HL-60 (cell line): Measurements from ENCODE around the gene DACH2.

Experiments used
- DNase-seq, 2 experiments: peaks; one replicate each; pipeline ENCODE4 v3.0.0-alpha.2; 2010 to 2020; ENCODE audit warnings: low read depth in 1 of 2, low spot score in 1 of 2
- H3K27ac ChIP-seq: fragments of 250-450 bp; sonication (Bioruptor Pico); replicated peaks from 2 replicates; pipeline ENCODE4 v1.5.1; 2020; ENCODE audit warnings: mild to moderate bottlenecking, moderate library complexity
- H3K27me3 ChIP-seq: fragments of 250-450 bp; sonication (Bioruptor Pico); 2 replicates; pipeline ENCODE4 v1.5.1; 2021; ENCODE audit warnings: mild to moderate bottlenecking, moderate library complexity; ENCODE audit not compliant: insufficient read depth, poor library complexity, severe bottlenecking
- H3K4me3 ChIP-seq: replicated peaks from 2 replicates; pipeline ENCODE4 v1.5.1; 2011; ENCODE audit warnings: mild to moderate bottlenecking, control low read depth, low read length; ENCODE audit not compliant: insufficient read depth
- GABPA ChIP-seq: IDR thresholded peaks from 2 replicates; pipeline ENCODE4 v1.6.1; 2012; ENCODE audit warnings: low read depth
- POLR2AphosphoS5 ChIP-seq: IDR thresholded peaks from 2 replicates; pipeline ENCODE4 v1.6.1; 2012; ENCODE audit warnings: low read depth
- SPI1 ChIP-seq: IDR thresholded peaks from 2 replicates; pipeline ENCODE4 v1.6.1; 2012; ENCODE audit warnings: low read depth, mild to moderate bottlenecking, borderline replicate concordance
- TF ChIP-seq, protein P1 (sequence below): IDR thresholded peaks from one replicate; pipeline ENCODE4 v1.5.1; 2011; ENCODE audit warnings: low read length, control low read depth, inconsistent platforms; ENCODE audit not compliant: insufficient read depth
- TF ChIP-seq, protein P2 (sequence below): IDR thresholded peaks from 2 replicates; pipeline ENCODE4 v1.6.1; 2012; ENCODE audit warnings: low read depth; ENCODE audit not compliant: insufficient replicate concordance

The DACH2 gene

DNA sequence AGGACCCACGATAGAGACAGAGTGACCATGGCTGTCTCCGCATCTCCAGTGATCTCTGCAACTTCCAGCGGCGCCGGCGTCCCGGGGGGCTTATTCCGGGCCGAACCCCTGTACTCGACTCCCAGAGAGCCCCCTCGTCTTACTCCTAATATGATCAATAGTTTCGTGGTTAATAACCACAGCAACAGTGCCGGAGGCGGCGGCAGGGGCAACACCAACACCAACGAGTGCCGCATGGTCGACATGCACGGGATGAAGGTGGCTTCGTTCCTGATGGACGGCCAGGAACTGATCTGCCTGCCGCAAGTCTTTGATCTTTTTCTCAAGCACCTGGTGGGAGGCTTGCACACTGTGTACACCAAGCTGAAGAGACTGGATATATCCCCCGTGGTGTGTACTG lies 343 bp downstream of the DACH2 start:
- TF ChIP-seq, protein P1, sequence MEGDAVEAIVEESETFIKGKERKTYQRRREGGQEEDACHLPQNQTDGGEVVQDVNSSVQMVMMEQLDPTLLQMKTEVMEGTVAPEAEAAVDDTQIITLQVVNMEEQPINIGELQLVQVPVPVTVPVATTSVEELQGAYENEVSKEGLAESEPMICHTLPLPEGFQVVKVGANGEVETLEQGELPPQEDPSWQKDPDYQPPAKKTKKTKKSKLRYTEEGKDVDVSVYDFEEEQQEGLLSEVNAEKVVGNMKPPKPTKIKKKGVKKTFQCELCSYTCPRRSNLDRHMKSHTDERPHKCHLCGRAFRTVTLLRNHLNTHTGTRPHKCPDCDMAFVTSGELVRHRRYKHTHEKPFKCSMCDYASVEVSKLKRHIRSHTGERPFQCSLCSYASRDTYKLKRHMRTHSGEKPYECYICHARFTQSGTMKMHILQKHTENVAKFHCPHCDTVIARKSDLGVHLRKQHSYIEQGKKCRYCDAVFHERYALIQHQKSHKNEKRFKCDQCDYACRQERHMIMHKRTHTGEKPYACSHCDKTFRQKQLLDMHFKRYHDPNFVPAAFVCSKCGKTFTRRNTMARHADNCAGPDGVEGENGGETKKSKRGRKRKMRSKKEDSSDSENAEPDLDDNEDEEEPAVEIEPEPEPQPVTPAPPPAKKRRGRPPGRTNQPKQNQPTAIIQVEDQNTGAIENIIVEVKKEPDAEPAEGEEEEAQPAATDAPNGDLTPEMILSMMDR = no peak
- TF ChIP-seq SPI1 = no peak
- TF ChIP-seq POLR2AphosphoS5 = no peak
- no peak for TF ChIP-seq GABPA
- TF ChIP-seq, protein P2, sequence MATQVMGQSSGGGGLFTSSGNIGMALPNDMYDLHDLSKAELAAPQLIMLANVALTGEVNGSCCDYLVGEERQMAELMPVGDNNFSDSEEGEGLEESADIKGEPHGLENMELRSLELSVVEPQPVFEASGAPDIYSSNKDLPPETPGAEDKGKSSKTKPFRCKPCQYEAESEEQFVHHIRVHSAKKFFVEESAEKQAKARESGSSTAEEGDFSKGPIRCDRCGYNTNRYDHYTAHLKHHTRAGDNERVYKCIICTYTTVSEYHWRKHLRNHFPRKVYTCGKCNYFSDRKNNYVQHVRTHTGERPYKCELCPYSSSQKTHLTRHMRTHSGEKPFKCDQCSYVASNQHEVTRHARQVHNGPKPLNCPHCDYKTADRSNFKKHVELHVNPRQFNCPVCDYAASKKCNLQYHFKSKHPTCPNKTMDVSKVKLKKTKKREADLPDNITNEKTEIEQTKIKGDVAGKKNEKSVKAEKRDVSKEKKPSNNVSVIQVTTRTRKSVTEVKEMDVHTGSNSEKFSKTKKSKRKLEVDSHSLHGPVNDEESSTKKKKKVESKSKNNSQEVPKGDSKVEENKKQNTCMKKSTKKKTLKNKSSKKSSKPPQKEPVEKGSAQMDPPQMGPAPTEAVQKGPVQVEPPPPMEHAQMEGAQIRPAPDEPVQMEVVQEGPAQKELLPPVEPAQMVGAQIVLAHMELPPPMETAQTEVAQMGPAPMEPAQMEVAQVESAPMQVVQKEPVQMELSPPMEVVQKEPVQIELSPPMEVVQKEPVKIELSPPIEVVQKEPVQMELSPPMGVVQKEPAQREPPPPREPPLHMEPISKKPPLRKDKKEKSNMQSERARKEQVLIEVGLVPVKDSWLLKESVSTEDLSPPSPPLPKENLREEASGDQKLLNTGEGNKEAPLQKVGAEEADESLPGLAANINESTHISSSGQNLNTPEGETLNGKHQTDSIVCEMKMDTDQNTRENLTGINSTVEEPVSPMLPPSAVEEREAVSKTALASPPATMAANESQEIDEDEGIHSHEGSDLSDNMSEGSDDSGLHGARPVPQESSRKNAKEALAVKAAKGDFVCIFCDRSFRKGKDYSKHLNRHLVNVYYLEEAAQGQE = no peak
- Histone ChIP-seq H3K4me3 (no peak overlapping the region), H3K27me3 (peaks cover 6% of the 10 kb centered on the region), H3K27ac (no peak overlapping the region)
- no peak for DNase-seq

DNA sequence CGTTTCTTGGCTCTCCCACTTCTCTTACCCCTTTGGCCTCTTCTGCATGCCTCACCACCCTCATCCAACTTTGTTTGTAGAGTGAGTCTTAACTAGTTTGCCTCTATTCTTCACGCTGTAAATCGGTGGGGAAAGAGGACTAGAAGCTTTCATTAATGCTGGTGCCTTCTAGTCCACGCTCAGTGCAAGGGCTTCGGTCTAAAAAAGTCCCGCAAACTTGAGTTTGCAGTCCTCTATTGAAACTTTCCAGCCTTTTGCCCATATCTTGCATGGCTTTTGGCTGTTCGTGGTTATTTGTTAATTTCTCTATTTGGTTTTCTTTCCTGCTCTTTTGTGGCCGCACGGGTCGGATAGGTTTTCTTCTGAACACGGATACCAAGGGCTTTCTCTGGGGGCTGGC lies 868 bp downstream of the DACH2 start:
- H3K4me3 ChIP-seq = no peak overlapping the region
- TF ChIP-seq, protein P1 = no peak
- TF ChIP-seq, protein P2 = no peak
- TF ChIP-seq GABPA (no peak), POLR2AphosphoS5 (no peak), SPI1 (no peak)
- DNase-seq = no peak
- H3K27ac ChIP-seq = no peak overlapping the region
- H3K27me3 ChIP-seq = peaks cover 6% of the 10 kb centered on the region

DNA sequence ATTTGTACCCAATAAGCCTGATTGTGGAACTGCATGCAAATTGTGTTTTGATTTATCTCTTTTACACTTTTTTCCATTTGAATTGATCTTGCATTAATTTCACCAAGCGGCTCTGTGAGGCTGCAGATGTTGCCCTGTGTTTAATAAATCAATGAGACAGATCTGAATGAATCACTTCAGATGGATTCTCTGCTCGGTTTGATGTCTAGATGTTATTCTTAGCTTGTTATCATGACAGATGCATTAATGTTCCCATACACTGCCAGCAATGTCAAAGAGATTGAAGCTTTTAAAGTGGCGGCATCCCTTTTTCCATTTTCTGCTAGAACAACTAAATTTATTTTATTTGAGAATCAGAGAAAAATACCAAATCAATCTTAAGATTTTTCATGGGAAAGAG lies 6.3 kb downstream of the DACH2 start:
- peaks cover 2% of the 10 kb centered on the region for H3K27me3 ChIP-seq
- no peak for DNase-seq
- H3K4me3 ChIP-seq = no peak overlapping the region
- H3K27ac ChIP-seq = no peak overlapping the region
- TF ChIP-seq SPI1 = no peak
- no peak for TF ChIP-seq GABPA
- TF ChIP-seq, protein P2 = no peak

DNA sequence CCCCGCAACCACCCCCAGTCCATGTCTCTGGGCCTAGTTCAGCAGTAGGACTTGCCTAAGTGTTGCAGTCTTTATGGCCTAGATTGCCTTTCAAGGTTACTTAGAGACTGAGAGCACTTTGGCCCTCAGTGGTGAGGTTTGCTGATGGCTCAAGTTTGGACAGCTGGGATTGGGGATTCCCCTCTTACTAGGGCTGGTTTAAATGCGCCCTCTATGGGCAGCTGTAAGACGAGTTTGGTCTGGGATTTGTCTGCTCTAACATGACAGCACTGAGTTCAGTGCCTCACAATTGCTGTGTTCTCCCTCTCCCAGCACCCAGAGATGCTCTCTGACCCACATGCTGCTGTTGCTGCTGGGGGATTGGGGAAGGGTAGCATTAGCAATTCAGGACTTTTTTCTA lies 23.1 kb downstream of the DACH2 start:
- TF ChIP-seq POLR2AphosphoS5 = no peak
- TF ChIP-seq GABPA = no peak
- TF ChIP-seq, protein P2 = no peak
- TF ChIP-seq, protein P1 = peak; percentile 6
- no peak for TF ChIP-seq SPI1
- DNase-seq = peak in 1 of 2 experiments; percentile 11
- Histone ChIP-seq H3K27ac (no peak overlapping the region), H3K4me3 (no peak overlapping the region), H3K27me3 (no peaks in the 10 kb centered on the region)
